AG09319 (cell line): ENCODE measurements around the gene TLCD4.

ENCODE experiments used
- DNase-seq: peaks from one replicate; pipeline ENCODE4 v3.0.0-alpha.2; 2010; ENCODE audit warnings: low read depth; ENCODE audit errors: extremely low read depth
- TF ChIP-seq, protein P1 (sequence below): IDR thresholded peaks from 2 replicates; pipeline ENCODE4 v1.5.1; 2011; ENCODE audit warnings: low read depth, mild to moderate bottlenecking, inconsistent platforms, low read length, moderate library complexity

Gene TLCD4

DNA sequence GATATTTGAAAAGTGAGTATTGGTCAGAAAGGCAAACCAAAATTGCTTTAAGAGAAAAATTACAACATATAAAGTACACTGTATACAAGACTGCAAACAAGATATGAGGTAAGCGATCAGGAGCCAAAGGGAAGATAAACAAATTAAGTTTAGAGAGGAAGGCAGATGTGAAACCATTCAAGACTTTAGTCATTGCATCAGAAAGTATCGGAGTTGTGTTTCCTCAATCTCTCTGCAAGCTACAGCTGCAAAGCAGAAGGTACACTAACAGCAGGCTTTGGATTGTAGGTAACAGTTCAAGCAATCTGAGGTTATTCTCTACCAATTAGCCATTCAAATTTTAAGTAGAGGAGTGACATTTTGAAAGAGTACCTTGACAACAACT, 21.3 kb upstream of the TLCD4 start:
- TF ChIP-seq, protein P1, sequence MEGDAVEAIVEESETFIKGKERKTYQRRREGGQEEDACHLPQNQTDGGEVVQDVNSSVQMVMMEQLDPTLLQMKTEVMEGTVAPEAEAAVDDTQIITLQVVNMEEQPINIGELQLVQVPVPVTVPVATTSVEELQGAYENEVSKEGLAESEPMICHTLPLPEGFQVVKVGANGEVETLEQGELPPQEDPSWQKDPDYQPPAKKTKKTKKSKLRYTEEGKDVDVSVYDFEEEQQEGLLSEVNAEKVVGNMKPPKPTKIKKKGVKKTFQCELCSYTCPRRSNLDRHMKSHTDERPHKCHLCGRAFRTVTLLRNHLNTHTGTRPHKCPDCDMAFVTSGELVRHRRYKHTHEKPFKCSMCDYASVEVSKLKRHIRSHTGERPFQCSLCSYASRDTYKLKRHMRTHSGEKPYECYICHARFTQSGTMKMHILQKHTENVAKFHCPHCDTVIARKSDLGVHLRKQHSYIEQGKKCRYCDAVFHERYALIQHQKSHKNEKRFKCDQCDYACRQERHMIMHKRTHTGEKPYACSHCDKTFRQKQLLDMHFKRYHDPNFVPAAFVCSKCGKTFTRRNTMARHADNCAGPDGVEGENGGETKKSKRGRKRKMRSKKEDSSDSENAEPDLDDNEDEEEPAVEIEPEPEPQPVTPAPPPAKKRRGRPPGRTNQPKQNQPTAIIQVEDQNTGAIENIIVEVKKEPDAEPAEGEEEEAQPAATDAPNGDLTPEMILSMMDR: no peak
- peak; percentile 19 for DNase-seq

DNA sequence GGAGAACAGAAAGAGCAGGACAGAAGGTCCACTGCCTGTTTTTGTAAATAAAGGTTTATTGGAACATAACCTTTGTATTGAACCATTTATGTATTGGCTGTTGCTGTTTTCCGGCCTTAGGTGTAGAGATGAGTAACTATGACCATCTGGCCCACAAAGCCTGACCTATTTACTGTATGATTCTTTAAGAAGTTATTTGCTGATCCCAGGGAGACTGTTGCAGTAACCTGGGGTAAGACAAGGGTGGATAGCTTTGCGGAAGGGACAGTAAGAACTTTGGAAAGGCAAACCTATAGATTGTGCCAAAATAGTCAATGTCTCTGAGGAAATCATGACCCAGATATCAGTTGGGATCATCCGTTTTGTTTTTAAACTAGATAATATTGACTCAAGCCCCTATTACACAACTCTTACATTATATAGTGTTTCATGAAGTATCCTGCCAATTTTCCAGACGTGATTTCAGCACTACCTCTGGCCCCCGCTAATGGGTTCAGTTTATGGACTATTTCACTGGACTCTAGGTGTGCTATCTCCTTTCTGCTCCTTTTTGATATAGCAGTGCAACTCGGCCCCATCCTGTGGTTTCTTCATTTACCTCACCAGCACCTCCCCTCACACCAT, 20.8 kb upstream of the TLCD4 start:
- DNase-seq: no peak

DNA sequence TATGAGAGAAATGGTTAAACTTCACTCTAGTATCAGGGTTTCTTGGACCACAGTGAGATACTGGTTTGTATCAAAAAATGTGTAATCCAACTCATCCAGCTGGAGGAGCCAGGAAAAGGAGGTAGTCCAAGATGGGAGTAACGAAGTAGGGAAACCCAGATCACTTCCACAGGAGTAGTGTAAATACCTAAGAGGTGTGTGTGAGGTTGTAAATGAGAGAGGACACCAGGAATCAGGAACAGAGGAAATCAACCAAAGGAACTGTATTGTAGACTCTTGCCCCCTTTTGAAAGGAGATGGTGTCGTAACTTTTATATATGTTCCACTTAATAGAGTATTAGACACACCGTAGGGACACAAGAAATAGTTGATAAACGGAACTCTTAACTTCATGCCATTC, 19.7 kb upstream of the TLCD4 start:
- DNase-seq: no peak
- TF ChIP-seq, protein P1: no peak

More for the DNA sequence above, 20.8 kb upstream of the TLCD4 start:
- TF ChIP-seq, protein P1: no peak

DNA sequence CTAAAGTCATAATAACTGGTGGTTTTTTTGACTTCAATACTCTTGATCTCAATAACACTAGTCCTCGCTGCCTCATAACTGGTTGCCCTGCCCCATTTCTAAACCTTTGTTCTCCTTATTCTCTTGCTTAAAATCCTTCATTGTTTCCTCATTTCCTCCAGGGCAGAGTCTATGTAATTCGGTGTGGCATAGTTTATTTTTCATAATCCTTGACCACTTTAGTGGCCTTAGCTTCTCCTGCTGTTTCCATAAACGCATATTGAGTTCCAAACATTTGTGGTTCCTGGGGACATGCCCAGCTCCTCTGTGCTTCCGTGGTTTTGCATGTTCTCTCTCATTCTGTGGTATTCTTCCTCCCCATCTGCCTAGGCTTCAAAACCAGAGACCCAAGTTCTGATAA, 19.0 kb upstream of the TLCD4 start:
- TF ChIP-seq, protein P1: no peak
- DNase-seq: peak; percentile 41

DNA sequence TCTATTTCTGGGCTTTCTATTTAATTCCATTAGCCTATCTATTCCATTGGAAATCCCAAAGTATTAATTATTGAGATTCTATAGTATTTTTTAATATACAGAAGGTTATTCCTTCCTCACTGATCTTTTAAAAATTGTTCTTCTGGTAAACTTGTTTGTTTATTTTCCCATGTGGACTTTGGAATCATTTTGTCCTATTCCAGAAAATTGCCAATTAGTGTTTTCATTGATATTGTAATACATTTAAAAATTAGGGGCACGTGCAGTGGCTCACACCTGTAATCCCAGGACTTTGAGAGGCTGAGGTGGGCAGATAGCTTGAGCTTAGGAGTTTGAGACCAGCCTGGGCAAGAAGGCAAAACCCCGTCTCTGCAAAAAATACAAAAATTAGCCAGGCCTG, 8.4 kb upstream of the TLCD4 start:
- no peak for DNase-seq
- TF ChIP-seq, protein P1: no peak

DNA sequence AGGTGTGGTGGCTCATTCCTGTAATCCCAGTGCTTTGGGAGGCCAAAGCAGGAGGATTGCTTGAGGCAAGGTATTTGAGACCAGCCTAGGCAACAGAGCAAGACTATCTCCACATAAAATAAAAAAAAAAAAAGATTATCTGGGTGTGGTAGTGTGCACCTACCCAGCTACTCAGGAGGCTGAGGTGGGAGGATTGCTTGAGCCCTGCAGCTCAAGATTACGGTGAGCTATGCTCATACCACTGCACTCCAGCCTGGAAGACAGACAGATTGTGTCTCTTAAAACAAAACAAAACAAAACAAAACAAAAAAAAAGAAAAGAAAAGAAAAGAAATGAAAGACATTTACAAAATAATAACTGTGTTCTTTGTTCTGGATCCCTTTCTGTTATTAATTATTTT, 6.1 kb upstream of the TLCD4 start:
- DNase-seq: no peak
- TF ChIP-seq, protein P1: no peak

DNA sequence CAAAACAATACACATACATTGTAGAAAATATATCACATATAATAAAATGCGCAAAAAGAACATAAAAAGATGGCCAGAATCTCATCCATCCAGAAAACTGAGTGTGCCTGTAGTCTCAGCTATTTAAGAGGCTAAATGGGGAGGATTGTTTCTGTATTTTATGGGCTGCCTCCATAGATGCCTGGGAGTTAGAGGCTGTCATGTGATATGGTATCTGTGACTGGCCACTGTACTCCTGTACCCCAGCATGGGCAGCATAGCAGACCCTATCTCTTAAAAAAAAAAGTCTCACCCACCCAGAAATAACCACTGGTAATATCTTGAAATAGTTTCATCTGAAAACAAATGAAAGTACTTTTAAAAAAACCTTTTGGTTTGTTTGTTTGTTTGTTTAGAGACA, 3.5 kb upstream of the TLCD4 start:
- no peak for DNase-seq
- TF ChIP-seq, protein P1: no peak
